HG03457 (cell line): Measurements from ENCODE around the gene TMEM52B.

Source experiments
- ATAC-seq: cut with Tn5 transposase; IDR thresholded peaks from one replicate; pipeline ENCODE4 v1.9.1; 2021; ENCODE audit warnings: moderate number of reproducible peaks; ENCODE audit not compliant: unreplicated experiment

Gene TMEM52B

DNA sequence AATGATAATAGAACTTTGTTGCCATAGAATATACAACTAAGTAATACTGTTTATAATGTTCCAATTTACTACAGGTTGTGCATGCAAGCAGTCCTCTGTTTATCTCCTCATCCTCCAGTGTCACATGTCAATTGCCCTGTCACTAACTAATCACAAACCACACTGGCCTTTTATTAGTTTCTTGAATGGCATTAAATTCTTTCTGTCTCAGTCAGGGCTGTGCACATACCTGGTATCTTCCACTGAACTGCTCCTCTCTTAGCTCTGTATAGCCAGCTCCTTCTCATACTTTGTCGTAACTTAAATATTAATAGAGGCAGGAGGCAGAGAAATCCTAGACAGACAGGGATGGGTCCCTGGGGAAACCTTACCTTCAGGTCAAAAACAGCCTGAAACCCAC, 57.9 kb downstream of the TMEM52B start:
- ATAC-seq = no peak

DNA sequence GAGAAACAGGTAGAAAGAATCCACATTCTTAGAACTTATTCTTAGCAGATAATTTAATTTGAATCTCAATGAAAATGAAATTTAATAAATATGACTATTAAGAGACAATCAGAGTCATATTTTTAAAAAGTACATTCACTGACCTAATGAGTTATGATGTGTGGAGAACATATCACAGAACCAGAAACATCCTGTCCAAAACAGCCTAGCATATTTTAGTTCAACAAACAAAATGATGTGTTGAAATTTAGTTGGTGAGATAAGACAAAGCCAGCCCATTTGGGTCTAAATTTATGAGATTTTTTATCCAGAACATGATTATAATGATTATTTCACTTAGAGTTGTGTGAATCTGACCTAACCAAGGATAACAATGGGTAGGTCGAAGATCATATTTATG, 59.7 kb downstream of the TMEM52B start:
- no peak for ATAC-seq

DNA sequence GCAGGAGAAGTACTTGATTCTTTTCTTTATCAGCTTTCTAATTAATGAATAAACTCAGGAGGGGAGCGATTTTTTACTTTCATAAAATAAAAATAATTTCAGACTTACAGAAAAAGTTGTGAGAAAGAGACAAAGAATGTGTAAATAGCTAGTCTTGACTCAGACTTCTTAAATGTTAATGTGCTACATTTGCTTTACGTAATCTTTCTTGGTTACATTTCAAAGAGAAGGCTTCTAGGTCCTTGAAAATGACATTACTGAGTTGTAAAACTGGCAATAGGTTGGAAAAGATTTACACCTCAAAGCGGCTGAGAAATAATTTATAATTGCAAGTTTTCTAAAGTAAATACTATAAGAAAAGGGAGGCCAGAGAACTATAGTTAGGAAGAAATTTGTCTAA, 62.5 kb downstream of the TMEM52B start:
- ATAC-seq = no peak
